DOHH2 (cell line): ENCODE results near the gene NLRP4.

Experiments used
- H3F3A ChIP-seq: fragments of 200-600 bp; sonication (generic), shearing (Covaris generic); 2 replicates; pipeline ENCODE4 v1.6.0; 2016; ENCODE audit warnings: antibody characterized with exemption, mild to moderate bottlenecking; ENCODE audit not compliant: control insufficient read depth, insufficient read depth
- H3K27ac ChIP-seq: fragments of 200-600 bp; sonication (generic); 2 replicates; pipeline ENCODE4 v1.5.1; 2014; ENCODE audit warnings: low read depth, mild to moderate bottlenecking, low read length, moderate library complexity
- H3K27me3 ChIP-seq: fragments of 200-600 bp; sonication (generic); 2 replicates; pipeline ENCODE4 v1.6.1; 2014; ENCODE audit warnings: mild to moderate bottlenecking, low read length, mixed read lengths; ENCODE audit not compliant: control insufficient read depth
- H3K36me3 ChIP-seq: fragments of 200-600 bp; sonication (generic); 2 replicates; pipeline ENCODE4 v1.6.1; 2014; ENCODE audit warnings: mild to moderate bottlenecking, low read length, moderate library complexity, mixed read lengths; ENCODE audit not compliant: control insufficient read depth
- H3K4me1 ChIP-seq: fragments of 200-600 bp; sonication (generic); 2 replicates; pipeline ENCODE4 v1.6.1; 2014; ENCODE audit warnings: mild to moderate bottlenecking, low read length, mixed read lengths; ENCODE audit not compliant: control insufficient read depth
- H3K4me2 ChIP-seq: fragments of 200-600 bp; sonication (generic); 2 replicates; pipeline ENCODE4 v1.6.0; 2014; ENCODE audit warnings: mild to moderate bottlenecking, low read length, moderate library complexity
- H3K4me3 ChIP-seq: fragments of 200-600 bp; sonication (generic); 2 replicates; pipeline ENCODE4 v1.5.1; 2014; ENCODE audit warnings: mild to moderate bottlenecking, low read length, mixed read lengths
- H3K79me2 ChIP-seq: fragments of 200-600 bp; sonication (generic); 2 replicates; pipeline ENCODE4 v1.6.1; 2014; ENCODE audit warnings: mild to moderate bottlenecking, low read length, mixed read lengths; ENCODE audit not compliant: control insufficient read depth
- H3K9me2 ChIP-seq: fragments of 200-600 bp; sonication (generic); replicated peaks from 2 replicates; pipeline ENCODE4 v1.6.1; 2014; ENCODE audit warnings: mild to moderate bottlenecking, low read length, mixed read lengths; ENCODE audit not compliant: control insufficient read depth
- H3K9me3 ChIP-seq: fragments of 200-600 bp; sonication (generic); 2 replicates; pipeline ENCODE4 v1.6.1; 2014; ENCODE audit warnings: antibody characterized with exemption, low read length, mixed read lengths; ENCODE audit not compliant: control insufficient read depth, insufficient read depth
- H4K20me1 ChIP-seq: fragments of 200-600 bp; sonication (generic); 2 replicates; pipeline ENCODE4 v1.6.0; 2014; ENCODE audit warnings: low read depth, mild to moderate bottlenecking, antibody characterized with exemption, low read length, moderate library complexity; ENCODE audit not compliant: control insufficient read depth, insufficient read depth
- CTCF ChIP-seq: fragments of 200-600 bp; sonication (generic); IDR thresholded peaks from one replicate; pipeline ENCODE4 v1.5.1; 2014; ENCODE audit warnings: antibody characterized with exemption, mild to moderate bottlenecking, low read depth, low read length; ENCODE audit not compliant: poor library complexity, severe bottlenecking
- EZH2phosphoT487 ChIP-seq: fragments of 200-600 bp; sonication (generic); IDR thresholded peaks from 2 replicates; pipeline ENCODE4 v1.6.1; 2017; ENCODE audit warnings: borderline replicate concordance, mild to moderate bottlenecking, antibody characterized with exemption, low read length, moderate library complexity, mixed read lengths

The NLRP4 gene

GRCh38 chr19:55809381-55810058 is 26.8 kb upstream of the NLRP4 start:
- no peaks in the 10 kb centered on the region for H3K79me2 ChIP-seq
- peak; percentile 77 for TF ChIP-seq CTCF
- TF ChIP-seq EZH2phosphoT487: no peak
- peaks cover 6% of the 10 kb centered on the region for H3K4me1 ChIP-seq
- no peaks in the 10 kb centered on the region for H3F3A ChIP-seq
- H3K9me3 ChIP-seq: no peaks in the 10 kb centered on the region
- H4K20me1 ChIP-seq: no peaks in the 10 kb centered on the region
- no peaks in the 10 kb centered on the region for H3K9me2 ChIP-seq
- H3K27ac ChIP-seq: no peak overlapping the region
- H3K27me3 ChIP-seq: no peaks in the 10 kb centered on the region
- H3K4me2 ChIP-seq: peak overlapping the region; percentile 49
- H3K36me3 ChIP-seq: no peaks in the 10 kb centered on the region
- H3K4me3 ChIP-seq: peak overlapping the region; percentile 37

GRCh38 chr19:55811340-55811739 is 25.0 kb upstream of the NLRP4 start:
- Histone ChIP-seq H3F3A (no peaks in the 10 kb centered on the region), H3K4me1 (peaks cover 6% of the 10 kb centered on the region), H3K79me2 (no peaks in the 10 kb centered on the region), H3K4me2 (no peak overlapping the region), H3K9me3 (no peaks in the 10 kb centered on the region), H3K27me3 (no peaks in the 10 kb centered on the region), H3K9me2 (no peaks in the 10 kb centered on the region), H3K4me3 (no peak overlapping the region), H3K27ac (no peak overlapping the region), H4K20me1 (no peaks in the 10 kb centered on the region), H3K36me3 (no peaks in the 10 kb centered on the region)
- TF ChIP-seq CTCF: no peak
- no peak for TF ChIP-seq EZH2phosphoT487

- H3K4me2 ChIP-seq: no peak overlapping the region
- no peaks in the 10 kb centered on the region for H3F3A ChIP-seq
- no peaks in the 10 kb centered on the region for H3K36me3 ChIP-seq
- H3K4me3 ChIP-seq: no peak overlapping the region
- no peaks in the 10 kb centered on the region for H4K20me1 ChIP-seq
- H3K4me1 ChIP-seq: peaks cover 6% of the 10 kb centered on the region
- H3K9me2 ChIP-seq: no peaks in the 10 kb centered on the region
- H3K79me2 ChIP-seq: no peaks in the 10 kb centered on the region
- no peak overlapping the region for H3K27ac ChIP-seq
- TF ChIP-seq EZH2phosphoT487 (no peak), CTCF (no peak)
- H3K9me3 ChIP-seq: no peaks in the 10 kb centered on the region
- no peaks in the 10 kb centered on the region for H3K27me3 ChIP-seq
Measured at GRCh38 chr19:55812449-55812848, 23.9 kb upstream of the NLRP4 start.
